Retinal pigment epithelial cell (primary cell): Measurements from ENCODE around the gene C1orf141.

Experiments used
- DNase-seq: peaks from one replicate; pipeline ENCODE4 v3.0.0-alpha.2; 2010; ENCODE audit warnings: low read depth
- H3K4me3 ChIP-seq: 2 replicates; pipeline ENCODE4 v1.5.1; 2011; ENCODE audit warnings: mild to moderate bottlenecking, low read length, control low read depth, moderate library complexity
- CTCF ChIP-seq: conservative IDR thresholded peaks from 2 replicates; pipeline ENCODE4 v1.5.1; 2011; ENCODE audit warnings: low read depth, low read length, control low read depth, inconsistent platforms

C1orf141 gene

GRCh38 chr1:67118191-67118590, 16.6 kb downstream of the C1orf141 start:
- H3K4me3 ChIP-seq: no peak overlapping the region
- TF ChIP-seq CTCF: no peak
- no peak for DNase-seq

GRCh38 chr1:67114162-67114561, 20.6 kb downstream of the C1orf141 start:
- no peak for DNase-seq
- H3K4me3 ChIP-seq: no peak overlapping the region
- no peak for TF ChIP-seq CTCF

GRCh38 chr1:67110352-67110751, 24.4 kb downstream of the C1orf141 start:
- TF ChIP-seq CTCF: no peak
- DNase-seq: no peak
- no peak overlapping the region for H3K4me3 ChIP-seq

GRCh38 chr1:67105508-67105907, 29.3 kb downstream of the C1orf141 start:
- H3K4me3 ChIP-seq: no peak overlapping the region
- no peak for DNase-seq
- no peak for TF ChIP-seq CTCF

GRCh38 chr1:67103548-67103947, 31.2 kb downstream of the C1orf141 start:
- no peak for DNase-seq
- no peak overlapping the region for H3K4me3 ChIP-seq
- TF ChIP-seq CTCF: no peak

GRCh38 chr1:67100833-67101232, 33.9 kb downstream of the C1orf141 start:
- DNase-seq: no peak
- H3K4me3 ChIP-seq: no peak overlapping the region
- TF ChIP-seq CTCF: no peak

GRCh38 chr1:67097305-67097704, 37.5 kb downstream of the C1orf141 start:
- DNase-seq: no peak
- H3K4me3 ChIP-seq: no peak overlapping the region
- no peak for TF ChIP-seq CTCF
